DOHH2 (cell line): Measurements from ENCODE around the gene MTFP1.

Experiments
- CTCF ChIP-seq: fragments of 200-600 bp; sonication (generic); IDR thresholded peaks from one replicate; pipeline ENCODE4 v1.5.1; 2014; ENCODE audit warnings: antibody characterized with exemption, mild to moderate bottlenecking, low read depth, low read length; ENCODE audit not compliant: poor library complexity, severe bottlenecking
- EZH2phosphoT487 ChIP-seq: fragments of 200-600 bp; sonication (generic); IDR thresholded peaks from 2 replicates; pipeline ENCODE4 v1.6.1; 2017; ENCODE audit warnings: borderline replicate concordance, mild to moderate bottlenecking, antibody characterized with exemption, low read length, moderate library complexity, mixed read lengths

DNA sequence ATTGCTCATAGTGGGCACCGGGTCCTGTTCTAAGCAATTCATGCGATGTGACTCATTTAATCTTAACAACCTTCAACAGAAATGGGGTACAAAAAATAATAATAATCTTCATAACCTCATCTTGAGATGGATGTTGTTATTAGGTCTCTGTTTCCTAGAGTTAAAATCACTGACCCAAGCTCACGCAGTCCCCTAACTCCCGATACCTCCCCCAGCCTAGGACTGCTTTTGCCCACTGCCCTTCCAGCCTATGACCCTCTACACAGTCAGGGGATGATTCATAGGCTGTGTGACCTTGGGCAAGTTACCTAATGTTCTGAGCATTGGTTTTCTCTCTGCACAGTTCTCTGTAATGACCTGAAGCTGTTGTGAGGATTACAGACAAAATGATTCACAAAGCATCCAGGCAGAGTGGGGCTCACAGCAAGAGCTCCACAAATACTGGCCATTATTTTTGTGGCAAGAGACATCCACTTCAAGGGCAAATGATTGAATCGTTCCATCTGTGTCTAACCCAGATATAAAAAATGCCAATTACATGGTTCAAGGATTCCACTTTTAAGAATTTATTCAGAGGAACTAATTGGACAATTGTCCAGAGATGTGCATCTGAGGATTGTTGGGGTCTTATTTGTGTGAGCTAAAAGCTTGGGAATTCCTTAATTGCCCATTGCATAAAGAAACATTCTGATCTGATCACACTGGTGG, 20.0 kb downstream of the MTFP1 start:
- peak; percentile 48 for TF ChIP-seq CTCF
- TF ChIP-seq EZH2phosphoT487 = no peak
